PC-3 (cell line): ENCODE data around the gene FAM53B.

Experiments used
- CTCF ChIP-seq: fragments of 300-600 bp; sonication (generic); conservative IDR thresholded peaks from 2 replicates; pipeline ENCODE4 v1.5.1; 2017; ENCODE audit warnings: antibody characterized with exemption, low read depth, mild to moderate bottlenecking, low read length
- EZH2 ChIP-seq: fragments of 300-600 bp; sonication (generic); IDR thresholded peaks from one replicate; pipeline ENCODE4 v1.6.1; 2017; ENCODE audit warnings: antibody characterized with exemption, mild to moderate bottlenecking, low read length; ENCODE audit not compliant: unreplicated experiment

- TF ChIP-seq CTCF (no peak), EZH2 (no peak)
These were observed 165.8 kb downstream of the FAM53B start for GRCh38 chr10:124578231-124579010.
